Rectal smooth muscle tissue (tissue), 1 donor: ENCODE data around the gene OAS3.
"Not testable (repeated sequence)": the region's sequence is repeated elsewhere in the genome, so short reads cannot be mapped to it uniquely, and the experiment has no call there.

ENCODE experiments used
- H3K27ac ChIP-seq: one replicate; pipeline ENCODE4 v1.7.0; 2013; ENCODE audit warnings: low read depth, low read length, inconsistent platforms
- H3K27me3 ChIP-seq: one replicate; pipeline ENCODE4 v1.7.0; 2013; ENCODE audit warnings: low read length; ENCODE audit not compliant: control insufficient read depth, insufficient read depth
- H3K36me3 ChIP-seq: one replicate; pipeline ENCODE4 v1.7.0; 2013; ENCODE audit warnings: low read length; ENCODE audit not compliant: control insufficient read depth, insufficient read depth
- H3K4me1 ChIP-seq: one replicate; pipeline ENCODE4 v1.7.0; 2013; ENCODE audit warnings: low read length; ENCODE audit not compliant: control insufficient read depth, insufficient read depth
- H3K4me3 ChIP-seq: one replicate; pipeline ENCODE4 v1.7.0; 2013; ENCODE audit warnings: low read length
- H3K9ac ChIP-seq: one replicate; pipeline ENCODE4 v1.7.0; 2013; ENCODE audit warnings: low read length

The OAS3 gene

GRCh38 chr12:112978163-112979040 lies 40.1 kb downstream of the OAS3 start, which contains the start of gene OAS2:
OAS2 (plus strand) TSS chr12:112978519; CDS start chr12:112978609, 90 bp downstream.
- peak within 1 kb of the TSS; percentile 70 for H3K4me3 ChIP-seq
- no peaks in the 10 kb centered on the region for H3K27me3 ChIP-seq
- peaks cover 3% of the 10 kb centered on the region for H3K4me1 ChIP-seq
- no peaks in the 10 kb centered on the region for H3K36me3 ChIP-seq
- H3K9ac ChIP-seq = peak within 1 kb of the TSS; percentile 28
- H3K27ac ChIP-seq = peak within 1 kb of the TSS; percentile 38

GRCh38 chr12:112979041-112979680 lies 40.9 kb downstream of the OAS3 start:
- Histone ChIP-seq H3K36me3 (no peaks in the 10 kb centered on the region), H3K4me3 (peak overlapping the region; percentile 70), H3K27me3 (no peaks in the 10 kb centered on the region), H3K9ac (no peak overlapping the region), H3K4me1 (peaks cover 3% of the 10 kb centered on the region), H3K27ac (peak overlapping the region; percentile 38)

GRCh38 chr12:112980491-112981158 lies 42.4 kb downstream of the OAS3 start:
- Histone ChIP-seq H3K36me3 (no peaks in the 10 kb centered on the region), H3K4me1 (peaks cover 3% of the 10 kb centered on the region), H3K27me3 (no peaks in the 10 kb centered on the region), H3K4me3 (peak overlapping the region; percentile 5), H3K27ac (no peak overlapping the region), H3K9ac (no peak overlapping the region)

- H3K9ac ChIP-seq = no peak overlapping the region
- H3K4me3 ChIP-seq = no peak overlapping the region
- no peaks in the 10 kb centered on the region for H3K4me1 ChIP-seq
- no peak overlapping the region for H3K27ac ChIP-seq
- no peaks in the 10 kb centered on the region for H3K27me3 ChIP-seq
- no peaks in the 10 kb centered on the region for H3K36me3 ChIP-seq
Observed at GRCh38 chr12:112985642-112986290, 47.5 kb downstream of the OAS3 start.

GRCh38 chr12:112986291-112986800 lies 48.1 kb downstream of the OAS3 start:
- H3K4me1 ChIP-seq = no peaks in the 10 kb centered on the region
- no peak overlapping the region for H3K4me3 ChIP-seq
- no peak overlapping the region for H3K9ac ChIP-seq
- no peaks in the 10 kb centered on the region for H3K27me3 ChIP-seq
- H3K27ac ChIP-seq = no peak overlapping the region
- H3K36me3 ChIP-seq = no peaks in the 10 kb centered on the region

- Histone ChIP-seq H3K36me3 (no peaks in the 10 kb centered on the region), H3K9ac (no peak overlapping the region), H3K27ac (no peak overlapping the region), H3K4me1 (no peaks in the 10 kb centered on the region), H3K27me3 (no peaks in the 10 kb centered on the region), H3K4me3 (no peak overlapping the region)
Observed at GRCh38 chr12:112987561-112987960, 49.3 kb downstream of the OAS3 start.

- Histone ChIP-seq H3K9ac (no peak overlapping the region), H3K4me1 (no peaks in the 10 kb centered on the region), H3K4me3 (no peak overlapping the region), H3K36me3 (no peaks in the 10 kb centered on the region), H3K27me3 (no peaks in the 10 kb centered on the region), H3K27ac (no peak overlapping the region)
Observed at GRCh38 chr12:112988224-112988623, 50.0 kb downstream of the OAS3 start.

GRCh38 chr12:112988823-112989385 lies 50.6 kb downstream of the OAS3 start:
- H3K27me3 ChIP-seq, H3K36me3 ChIP-seq, H3K27ac ChIP-seq, H3K4me1 ChIP-seq, H3K4me3 ChIP-seq, H3K9ac ChIP-seq: not testable (repeated sequence)

- Histone ChIP-seq H3K27ac (no peak overlapping the region), H3K27me3 (no peaks in the 10 kb centered on the region), H3K36me3 (no peaks in the 10 kb centered on the region), H3K4me1 (no peaks in the 10 kb centered on the region), H3K9ac (no peak overlapping the region), H3K4me3 (no peak overlapping the region)
Observed at GRCh38 chr12:112989806-112990205, 51.5 kb downstream of the OAS3 start.

GRCh38 chr12:112992541-112993398 lies 54.5 kb downstream of the OAS3 start:
- no peak overlapping the region for H3K4me3 ChIP-seq
- no peaks in the 10 kb centered on the region for H3K4me1 ChIP-seq
- no peaks in the 10 kb centered on the region for H3K27me3 ChIP-seq
- H3K27ac ChIP-seq = no peak overlapping the region
- no peaks in the 10 kb centered on the region for H3K36me3 ChIP-seq
- no peak overlapping the region for H3K9ac ChIP-seq

GRCh38 chr12:112995008-112995407 lies 56.7 kb downstream of the OAS3 start:
- Histone ChIP-seq H3K27me3 (no peaks in the 10 kb centered on the region), H3K36me3 (no peaks in the 10 kb centered on the region), H3K4me1 (no peaks in the 10 kb centered on the region), H3K27ac (no peak overlapping the region), H3K4me3 (no peak overlapping the region), H3K9ac (no peak overlapping the region)
